BE2C (cell line): ENCODE measurements around the gene DLGAP4.

Source experiments
- DNase-seq: peaks from one replicate; pipeline ENCODE4 v3.0.0-alpha.2; 2020
- H3K27me3 ChIP-seq: fragments of 250-450 bp; sonication (Bioruptor Pico); 2 replicates; pipeline ENCODE4 v1.5.1; 2020; ENCODE audit warnings: mild to moderate bottlenecking
- H3K36me3 ChIP-seq: fragments of 250-450 bp; sonication (Bioruptor Pico); 2 replicates; pipeline ENCODE4 v1.5.1; 2020; ENCODE audit warnings: mild to moderate bottlenecking
- H3K4me1 ChIP-seq: fragments of 250-450 bp; sonication (Bioruptor Pico); 2 replicates; pipeline ENCODE4 v1.5.1; 2020
- H3K4me3 ChIP-seq: 2 replicates; pipeline ENCODE4 v1.5.1; 2011; ENCODE audit warnings: low read depth, low read length
- H3K9me3 ChIP-seq: fragments of 250-450 bp; sonication (Bioruptor Pico); 2 replicates; pipeline ENCODE4 v1.5.1; 2020
- CTCF ChIP-seq: IDR thresholded peaks from 2 replicates; pipeline ENCODE4 v1.5.1; 2012; ENCODE audit warnings: mild to moderate bottlenecking, low read depth, low read length

The DLGAP4 gene

GRCh38 chr20:36342331-36343120, 36.4 kb downstream of the DLGAP4 start:
- no peak for DNase-seq
- Histone ChIP-seq H3K9me3 (no peaks in the 10 kb centered on the region), H3K27me3 (no peaks in the 10 kb centered on the region), H3K4me3 (no peak overlapping the region), H3K4me1 (no peaks in the 10 kb centered on the region), H3K36me3 (no peaks in the 10 kb centered on the region)
- TF ChIP-seq CTCF, result no peak

GRCh38 chr20:36343641-36344040, 37.5 kb downstream of the DLGAP4 start:
- no peak for DNase-seq
- H3K4me3 ChIP-seq, result no peak overlapping the region
- no peak for TF ChIP-seq CTCF
- H3K36me3 ChIP-seq, result no peaks in the 10 kb centered on the region
- no peaks in the 10 kb centered on the region for H3K27me3 ChIP-seq
- no peaks in the 10 kb centered on the region for H3K9me3 ChIP-seq
- no peaks in the 10 kb centered on the region for H3K4me1 ChIP-seq

GRCh38 chr20:36344517-36345132, 38.5 kb downstream of the DLGAP4 start:
- H3K36me3 ChIP-seq, result no peaks in the 10 kb centered on the region
- no peaks in the 10 kb centered on the region for H3K9me3 ChIP-seq
- no peak for TF ChIP-seq CTCF
- no peaks in the 10 kb centered on the region for H3K27me3 ChIP-seq
- H3K4me1 ChIP-seq, result no peaks in the 10 kb centered on the region
- H3K4me3 ChIP-seq, result no peak overlapping the region
- DNase-seq, result no peak

GRCh38 chr20:36346256-36346655, 40.1 kb downstream of the DLGAP4 start:
- no peak for TF ChIP-seq CTCF
- H3K27me3 ChIP-seq, result no peaks in the 10 kb centered on the region

GRCh38 chr20:36349384-36350170, 43.4 kb downstream of the DLGAP4 start:
- TF ChIP-seq CTCF, result no peak
- no peaks in the 10 kb centered on the region for H3K27me3 ChIP-seq
- no peak overlapping the region for H3K4me3 ChIP-seq
- H3K4me1 ChIP-seq, result no peaks in the 10 kb centered on the region
- peak; percentile 60 for DNase-seq
- H3K9me3 ChIP-seq, result no peaks in the 10 kb centered on the region
- H3K36me3 ChIP-seq, result no peaks in the 10 kb centered on the region

More at GRCh38 chr20:36346256-36346655, 40.1 kb downstream of the DLGAP4 start:
- Histone ChIP-seq H3K36me3 (no peaks in the 10 kb centered on the region), H3K9me3 (no peaks in the 10 kb centered on the region), H3K4me1 (no peaks in the 10 kb centered on the region), H3K4me3 (no peak overlapping the region)
- DNase-seq, result no peak
